GM19023 (cell line): Measurements from ENCODE around the gene NMNAT3.
"Not testable (repeated sequence)": the region's sequence is repeated elsewhere in the genome, so short reads cannot be mapped to it uniquely, and the experiment has no call there.

ENCODE experiments used
- ATAC-seq: cut with Tn5 transposase; IDR thresholded peaks from one replicate; pipeline ENCODE4 v1.9.1; 2021; ENCODE audit warnings: mild to moderate bottlenecking, moderate library complexity; ENCODE audit not compliant: unreplicated experiment

The NMNAT3 gene

GRCh38 chr3:139639662-139640061 is 38.1 kb downstream of the NMNAT3 start:
- ATAC-seq: no peak

- no peak for ATAC-seq
Observed at GRCh38 chr3:139638518-139638917, 39.3 kb downstream of the NMNAT3 start.

- no peak for ATAC-seq
Observed at GRCh38 chr3:139636511-139636910, 41.3 kb downstream of the NMNAT3 start.

- ATAC-seq: no peak
Observed at GRCh38 chr3:139634111-139634635, 43.6 kb downstream of the NMNAT3 start.

- no peak for ATAC-seq
Observed at GRCh38 chr3:139633511-139633910, 44.3 kb downstream of the NMNAT3 start.

GRCh38 chr3:139630542-139630941 is 47.2 kb downstream of the NMNAT3 start:
- ATAC-seq: no peak

GRCh38 chr3:139629033-139629432 is 48.7 kb downstream of the NMNAT3 start:
- no peak for ATAC-seq

- no peak for ATAC-seq
Observed at GRCh38 chr3:139627759-139628158, 50.0 kb downstream of the NMNAT3 start.

- no peak for ATAC-seq
Observed at GRCh38 chr3:139620438-139620837, 57.3 kb downstream of the NMNAT3 start.

- no peak for ATAC-seq
Observed at GRCh38 chr3:139619484-139619883, 58.3 kb downstream of the NMNAT3 start.

GRCh38 chr3:139617672-139618268 is 60.0 kb downstream of the NMNAT3 start:
- no peak for ATAC-seq

GRCh38 chr3:139611528-139611927 is 66.2 kb downstream of the NMNAT3 start:
- no peak for ATAC-seq

GRCh38 chr3:139610886-139611285 is 66.9 kb downstream of the NMNAT3 start:
- no peak for ATAC-seq

- no peak for ATAC-seq
Observed at GRCh38 chr3:139608924-139609323, 68.8 kb downstream of the NMNAT3 start.

- no peak for ATAC-seq
Observed at GRCh38 chr3:139608108-139608380, 69.7 kb downstream of the NMNAT3 start.

GRCh38 chr3:139607257-139608107 is 70.3 kb downstream of the NMNAT3 start:
- no peak for ATAC-seq

- ATAC-seq: no peak
Observed at GRCh38 chr3:139602003-139602402, 75.8 kb downstream of the NMNAT3 start.

GRCh38 chr3:139601191-139601961 is 76.4 kb downstream of the NMNAT3 start:
- ATAC-seq: no peak

- ATAC-seq: no peak
Observed at GRCh38 chr3:139597947-139598346, 79.8 kb downstream of the NMNAT3 start.

GRCh38 chr3:139591186-139591585 is 86.6 kb downstream of the NMNAT3 start:
- ATAC-seq: not testable (repeated sequence)

GRCh38 chr3:139588450-139588849 is 89.3 kb downstream of the NMNAT3 start:
- ATAC-seq: no peak

- no peak for ATAC-seq
Observed at GRCh38 chr3:139587797-139588196, 90.0 kb downstream of the NMNAT3 start.
